ENCODE results near the gene CHI3L2.

The CHI3L2 gene, protein sequence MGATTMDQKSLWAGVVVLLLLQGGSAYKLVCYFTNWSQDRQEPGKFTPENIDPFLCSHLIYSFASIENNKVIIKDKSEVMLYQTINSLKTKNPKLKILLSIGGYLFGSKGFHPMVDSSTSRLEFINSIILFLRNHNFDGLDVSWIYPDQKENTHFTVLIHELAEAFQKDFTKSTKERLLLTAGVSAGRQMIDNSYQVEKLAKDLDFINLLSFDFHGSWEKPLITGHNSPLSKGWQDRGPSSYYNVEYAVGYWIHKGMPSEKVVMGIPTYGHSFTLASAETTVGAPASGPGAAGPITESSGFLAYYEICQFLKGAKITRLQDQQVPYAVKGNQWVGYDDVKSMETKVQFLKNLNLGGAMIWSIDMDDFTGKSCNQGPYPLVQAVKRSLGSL

DNA sequence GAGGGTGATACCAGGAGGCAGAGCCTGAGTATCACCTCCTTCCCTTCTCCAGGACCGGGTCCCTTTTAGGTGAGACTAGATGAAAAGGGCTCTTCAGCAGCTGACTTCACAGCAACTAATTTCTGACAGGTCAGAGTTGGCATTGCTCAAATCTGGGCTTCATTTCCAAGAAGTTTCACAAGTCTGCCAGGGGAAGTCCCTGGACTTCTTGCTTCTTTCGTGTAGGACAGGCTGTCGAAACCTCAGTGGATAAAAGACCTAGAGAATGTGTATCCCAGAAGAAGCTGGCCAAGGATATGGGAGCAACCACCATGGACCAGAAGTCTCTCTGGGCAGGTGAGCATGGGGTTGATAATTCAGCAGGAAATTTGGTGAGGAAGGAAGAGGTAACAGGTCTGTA is at the start of gene CHI3L2:
Gene CHI3L2, plus strand, starts transcription at position 280 of the 400 bp plus-strand sequence. Its CDS starts 17 bp downstream, at position 297.
- DNase-seq (ENCODE audit: extremely low read depth in 1 of 2, low read depth in 1 of 2) = no peak

DNA sequence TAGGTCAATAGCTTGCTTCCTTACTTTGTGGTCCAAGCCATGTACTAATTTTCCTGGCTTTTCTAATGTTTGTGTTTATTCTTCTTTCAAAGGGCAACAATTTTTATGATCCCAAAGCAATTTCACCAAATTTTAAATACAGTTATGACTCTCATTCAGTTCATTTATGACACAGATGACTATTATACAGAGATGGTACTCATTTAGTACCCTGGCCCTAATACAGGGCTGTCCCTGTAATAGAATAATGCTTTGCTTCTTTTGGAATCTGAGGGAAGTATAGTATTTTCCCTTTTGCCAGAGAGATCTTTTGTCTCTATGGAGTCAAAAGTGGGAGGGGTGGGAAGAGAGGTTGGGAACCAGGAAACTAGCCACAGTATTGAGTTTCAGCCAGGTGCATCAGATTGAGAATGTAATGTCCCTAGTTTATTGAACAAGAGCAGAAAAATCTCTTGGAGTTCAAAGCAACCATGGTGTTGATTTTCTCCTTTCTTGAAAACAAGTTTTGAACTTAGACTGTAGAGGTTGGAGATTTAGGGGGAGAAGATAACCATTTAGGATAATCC is 47.5 kb upstream of the CHI3L2 start:
- no peak for DNase-seq (ENCODE audit: extremely low read depth in 1 of 2, low read depth in 1 of 2)

DNA sequence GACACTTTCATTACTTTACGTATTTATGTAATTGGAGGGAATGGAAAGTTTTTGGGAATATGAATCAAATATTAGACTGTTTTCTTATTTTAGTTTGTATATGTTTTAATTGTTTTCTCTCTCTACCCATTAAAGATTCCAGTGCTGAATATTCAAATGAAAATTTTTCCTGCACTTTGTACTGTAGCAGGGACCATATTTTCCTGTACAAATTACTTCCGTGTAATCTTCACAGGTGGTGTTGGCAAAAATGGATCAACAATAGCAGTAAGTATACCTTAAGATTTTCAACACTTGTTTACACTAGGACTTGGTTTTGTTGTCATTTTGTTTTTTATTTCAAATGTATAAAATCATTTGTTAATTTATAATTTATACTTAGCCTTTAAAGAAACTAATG is 45.5 kb upstream of the CHI3L2 start:
- no peak for DNase-seq (ENCODE audit: extremely low read depth in 1 of 2, low read depth in 1 of 2)

DNA sequence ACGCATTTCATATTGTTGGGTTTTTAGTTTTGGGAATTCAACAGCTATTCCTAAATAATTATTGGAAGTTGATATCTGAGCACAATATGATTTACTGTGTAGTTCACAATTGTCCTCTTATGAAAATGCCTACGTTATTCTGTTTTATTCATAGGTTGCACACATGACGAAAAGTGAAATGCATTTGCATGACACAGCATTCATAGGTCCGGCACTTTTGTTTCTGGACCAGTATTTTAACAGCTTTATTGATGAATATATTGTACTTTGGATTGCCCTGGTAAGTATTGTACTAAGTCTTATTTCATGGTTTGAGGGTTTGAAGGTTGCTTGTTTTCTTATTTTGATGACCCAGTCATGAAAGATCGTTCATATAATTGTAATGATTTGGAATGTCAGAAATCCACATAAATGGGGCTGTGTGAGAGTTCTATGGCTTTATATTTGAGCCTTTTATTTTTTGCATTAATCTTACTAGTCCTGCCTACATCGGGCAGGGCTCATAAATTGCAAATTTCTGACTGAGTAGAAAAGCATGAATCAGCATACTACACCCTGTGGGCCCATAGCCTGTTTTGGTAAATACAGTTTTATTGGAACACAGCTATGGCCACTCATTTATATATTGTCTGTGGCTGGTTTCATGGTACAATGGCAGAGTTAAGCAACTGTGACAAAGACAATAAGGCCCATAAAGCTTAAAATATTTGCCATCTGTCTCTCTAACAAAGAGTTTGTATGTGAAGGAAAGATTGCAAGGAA is 44.0 kb upstream of the CHI3L2 start:
- no peak for DNase-seq (ENCODE audit: extremely low read depth in 1 of 2, low read depth in 1 of 2)

DNA sequence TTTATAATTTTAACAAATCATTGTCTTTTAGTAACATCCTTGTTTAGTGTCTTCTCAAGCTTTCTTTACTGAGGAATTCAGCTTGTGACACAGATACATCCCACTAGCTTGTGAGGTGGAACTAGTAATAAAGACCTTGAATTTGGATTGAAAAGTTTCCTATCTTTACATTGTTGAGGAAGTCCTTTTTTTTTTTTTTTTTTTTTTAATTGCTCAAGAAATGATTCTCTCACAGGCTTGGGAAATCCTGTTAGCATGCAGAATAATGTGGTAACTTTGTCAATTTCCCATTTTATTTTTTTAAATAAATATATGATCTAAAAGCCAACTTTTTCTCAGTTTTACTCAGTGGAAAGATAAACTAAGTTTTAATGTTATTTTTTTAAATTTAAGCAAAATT is 42.9 kb upstream of the CHI3L2 start:
- DNase-seq (ENCODE audit: extremely low read depth in 1 of 2, low read depth in 1 of 2) = no peak

DNA sequence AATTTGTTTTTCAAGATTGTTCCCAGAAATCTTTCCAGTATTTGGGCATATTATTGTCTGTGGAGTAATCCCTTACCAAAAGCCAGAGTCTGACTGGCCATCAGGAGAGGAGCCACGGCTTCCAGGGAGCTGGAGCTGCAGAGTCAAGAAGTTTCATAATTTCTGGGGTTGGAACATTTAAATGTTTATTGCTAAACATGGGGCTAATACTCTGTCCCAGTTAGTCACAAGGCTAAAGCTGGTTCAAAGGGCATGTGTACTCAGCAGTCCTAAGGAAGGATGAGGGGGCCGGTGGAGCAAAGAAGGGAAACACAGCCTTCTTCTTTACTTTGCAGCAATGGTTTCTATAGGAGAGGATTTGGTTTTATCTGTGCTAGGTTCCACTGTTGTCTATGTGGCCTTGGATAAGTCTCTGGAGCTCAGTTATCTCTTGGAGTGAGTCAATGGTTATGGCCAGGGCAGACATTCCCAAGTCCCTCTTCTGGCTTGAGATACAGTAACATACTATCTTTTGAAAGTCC is 36.5 kb upstream of the CHI3L2 start:
- no peak for DNase-seq (ENCODE audit: extremely low read depth in 1 of 2, low read depth in 1 of 2)

DNA sequence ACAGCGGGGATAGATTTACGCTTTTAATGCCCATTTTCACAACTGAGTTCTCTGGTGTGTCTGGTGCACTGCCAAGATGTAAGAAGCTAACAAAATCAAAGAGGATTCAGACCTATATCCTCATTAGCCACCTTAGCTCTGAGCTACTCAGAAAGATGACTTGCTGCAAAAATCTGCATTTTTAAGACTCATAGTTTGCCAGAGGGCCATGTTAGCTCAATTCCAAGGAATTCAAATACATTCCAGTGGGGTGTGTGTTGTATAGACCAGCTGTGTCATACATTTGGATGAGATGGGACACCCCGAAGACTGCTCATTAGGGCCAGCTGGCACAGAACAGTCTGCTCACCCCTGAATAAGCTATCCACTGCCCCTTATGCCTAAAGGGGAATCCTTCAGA is 36.0 kb upstream of the CHI3L2 start:
- no peak for DNase-seq (ENCODE audit: extremely low read depth in 1 of 2, low read depth in 1 of 2)

DNA sequence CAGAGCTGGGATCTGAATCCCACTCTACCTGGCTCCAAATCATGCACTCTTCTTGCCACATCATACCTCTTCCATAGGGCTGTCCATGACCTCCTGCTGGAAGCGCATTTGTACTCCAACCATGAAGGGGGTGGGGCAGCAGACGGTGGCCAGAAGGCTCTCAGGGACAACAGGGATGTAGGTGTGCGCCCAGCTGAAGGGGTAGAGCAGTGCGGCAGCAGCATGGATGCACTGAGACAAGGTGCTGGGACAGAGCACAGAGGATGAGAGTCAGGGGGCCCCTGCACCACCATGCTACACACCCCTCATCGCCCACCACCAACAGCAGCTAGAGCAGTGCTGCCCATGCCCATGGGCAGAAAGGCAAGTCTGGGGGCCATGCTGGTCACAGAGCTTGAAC is 35.4 kb upstream of the CHI3L2 start:
- no peak for DNase-seq (ENCODE audit: extremely low read depth in 1 of 2, low read depth in 1 of 2)

DNA sequence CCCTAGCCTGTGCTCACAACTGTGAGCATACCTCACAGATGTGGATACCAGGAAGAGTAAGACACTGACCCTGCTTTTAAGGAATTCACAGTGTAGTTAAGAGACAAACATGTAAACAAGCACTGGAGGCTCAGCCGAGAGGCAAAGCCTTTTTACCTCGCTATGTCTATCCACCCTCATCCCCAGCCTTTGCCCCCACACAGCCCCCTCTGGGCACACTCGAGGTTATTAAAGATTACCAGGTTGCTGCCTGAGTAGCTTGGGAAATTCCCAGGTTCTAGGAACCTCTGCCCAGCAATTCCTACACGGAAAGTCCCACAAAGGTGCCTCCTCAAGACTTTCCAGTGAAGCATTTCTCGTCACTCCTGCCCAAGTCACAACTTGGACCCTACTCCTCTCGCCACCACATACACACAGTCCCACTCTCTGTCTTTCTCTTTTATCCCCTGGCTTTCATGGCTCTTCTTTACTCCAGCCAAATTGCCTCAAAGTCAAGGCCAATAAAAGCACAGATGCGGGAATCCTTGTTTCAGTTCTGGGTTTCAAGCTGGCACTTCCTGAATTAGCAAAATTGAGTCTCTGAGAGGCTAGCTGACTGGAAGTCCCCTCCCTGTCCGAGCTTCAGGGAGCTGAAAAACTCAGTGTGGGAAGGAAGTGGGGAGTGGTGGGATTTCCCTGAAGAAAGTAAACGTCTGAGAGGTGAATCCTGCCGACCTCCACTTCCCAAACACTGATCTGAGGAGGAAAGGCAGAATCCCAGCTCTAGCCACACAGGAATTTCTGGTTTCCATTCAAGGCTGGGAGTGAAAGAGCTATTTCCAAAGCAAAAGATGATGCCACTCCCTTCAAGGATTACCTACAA is 34.6 kb upstream of the CHI3L2 start:
- no peak for DNase-seq (ENCODE audit: extremely low read depth in 1 of 2, low read depth in 1 of 2)

DNA sequence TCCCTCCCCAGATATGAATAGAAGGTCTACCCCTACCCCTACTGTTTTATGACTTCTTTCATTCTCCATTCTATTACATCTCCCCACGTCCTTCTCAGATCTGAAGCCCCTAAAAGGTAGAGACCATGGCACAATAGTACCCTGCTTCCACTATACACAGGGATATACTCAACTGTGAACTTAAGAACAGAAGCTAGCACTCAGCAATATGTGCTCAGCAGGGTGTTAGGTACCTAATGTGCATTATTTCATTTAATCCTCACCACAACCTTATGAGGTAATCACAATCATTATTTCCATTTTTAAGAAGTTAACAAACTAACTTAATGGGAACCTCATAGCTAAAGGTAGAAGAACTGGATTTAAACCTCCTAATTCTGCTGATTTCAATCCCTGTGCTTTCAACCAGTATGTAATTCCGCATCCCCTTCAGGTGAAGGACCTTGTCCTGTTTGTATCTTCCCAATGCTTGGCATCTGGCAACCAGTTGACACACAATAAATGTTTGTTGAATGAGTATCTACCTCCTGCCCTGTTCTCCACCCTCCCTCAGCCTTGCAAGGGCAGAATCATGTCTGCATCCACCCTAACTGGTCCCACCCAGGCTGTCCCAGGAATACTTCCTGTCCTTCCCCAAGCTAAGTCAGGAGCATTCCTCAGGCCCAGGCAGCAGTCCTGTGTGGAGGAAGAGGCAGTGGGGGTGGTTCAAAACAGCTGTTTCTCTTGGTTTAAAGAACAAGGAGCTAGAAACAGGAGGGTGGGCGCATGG is 33.6 kb upstream of the CHI3L2 start:
- DNase-seq (ENCODE audit: extremely low read depth in 1 of 2, low read depth in 1 of 2) = no peak

DNA sequence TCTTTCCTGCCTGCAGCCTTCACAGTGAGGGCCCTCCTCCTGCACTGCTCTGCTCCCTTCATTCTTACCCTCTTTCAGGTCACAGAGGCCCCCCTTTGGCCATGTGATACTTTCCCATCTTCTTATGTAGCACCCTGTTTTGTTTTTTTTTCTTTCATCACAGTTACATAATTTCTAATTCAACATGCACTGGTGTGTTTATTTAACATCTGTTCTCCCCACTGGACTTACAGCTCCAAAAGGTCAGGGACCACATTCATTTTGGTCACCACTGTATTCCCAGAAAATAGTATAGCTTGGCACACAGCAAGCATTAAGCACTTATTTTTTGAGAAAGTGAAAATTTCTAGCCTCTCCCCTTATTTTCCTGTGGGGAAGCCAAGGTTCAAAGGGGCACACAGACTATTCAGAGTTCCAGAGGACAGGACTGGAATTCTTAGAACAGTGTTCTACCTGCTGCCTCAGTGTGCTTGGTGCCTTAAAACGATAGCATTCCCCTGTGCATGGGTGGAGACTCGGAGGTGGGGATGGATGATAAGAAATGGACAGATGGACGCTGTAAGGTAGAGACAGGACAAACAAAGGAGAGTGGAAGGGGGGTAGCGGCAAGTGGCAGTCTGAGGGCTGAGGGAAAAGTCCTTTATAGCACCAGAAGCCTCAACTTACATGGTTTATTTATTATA is 32.4 kb upstream of the CHI3L2 start:
- DNase-seq (ENCODE audit: extremely low read depth in 1 of 2, low read depth in 1 of 2) = no peak

DNA sequence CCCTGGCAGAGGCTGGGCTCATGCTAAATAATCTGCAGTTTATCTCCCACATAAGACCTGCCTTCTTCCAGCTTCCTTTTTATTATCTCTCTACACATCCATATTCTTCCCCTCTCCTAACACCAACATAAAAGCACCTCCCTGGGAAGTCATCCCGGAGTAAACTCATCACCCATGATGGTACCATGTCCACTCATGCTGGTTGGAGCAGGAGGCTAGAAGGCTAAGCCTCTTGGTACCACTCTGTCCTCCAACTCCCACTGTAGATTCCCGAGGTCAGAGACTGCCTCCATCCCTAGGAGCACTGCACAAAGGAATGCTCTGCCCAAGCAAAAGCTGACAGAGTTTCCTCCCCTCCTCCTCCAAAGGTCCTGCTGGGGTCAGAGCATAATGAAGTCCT is 31.3 kb upstream of the CHI3L2 start:
- DNase-seq (ENCODE audit: extremely low read depth in 1 of 2, low read depth in 1 of 2) = no peak

DNA sequence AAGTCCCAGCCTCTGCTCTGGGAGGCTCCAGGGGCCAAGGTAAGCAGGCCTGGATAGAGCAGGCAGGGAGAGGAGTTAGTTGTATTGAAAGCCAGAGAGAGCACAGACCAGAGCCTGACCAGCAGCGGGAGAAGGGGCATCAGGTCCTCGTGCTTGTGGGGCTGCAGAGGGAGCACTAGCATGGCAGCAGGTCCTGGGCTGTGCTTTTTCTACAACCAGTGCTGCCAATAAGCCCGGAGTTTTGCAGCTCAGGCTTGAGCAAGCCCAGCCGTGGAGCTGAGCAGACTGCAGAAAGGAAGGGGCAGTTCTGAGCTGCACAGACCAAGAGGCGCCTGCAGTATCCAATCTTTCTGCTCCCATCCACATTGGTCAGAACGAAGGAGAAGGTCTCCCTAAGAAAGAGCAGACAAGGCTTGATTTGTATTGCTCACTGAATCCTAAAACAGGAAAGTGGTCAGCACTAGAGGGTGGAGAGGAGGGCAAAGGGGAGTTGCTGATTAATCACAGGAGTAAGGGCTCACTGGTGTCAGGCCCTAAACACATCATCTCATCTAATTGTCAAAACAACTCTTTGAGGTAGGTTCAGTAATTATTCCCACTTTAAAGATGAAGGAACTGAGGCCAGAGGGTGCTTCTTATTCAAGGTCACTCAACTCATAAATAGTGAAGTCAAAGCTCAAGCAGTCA is 29.8 kb upstream of the CHI3L2 start:
- no peak for DNase-seq (ENCODE audit: extremely low read depth in 1 of 2, low read depth in 1 of 2)

DNA sequence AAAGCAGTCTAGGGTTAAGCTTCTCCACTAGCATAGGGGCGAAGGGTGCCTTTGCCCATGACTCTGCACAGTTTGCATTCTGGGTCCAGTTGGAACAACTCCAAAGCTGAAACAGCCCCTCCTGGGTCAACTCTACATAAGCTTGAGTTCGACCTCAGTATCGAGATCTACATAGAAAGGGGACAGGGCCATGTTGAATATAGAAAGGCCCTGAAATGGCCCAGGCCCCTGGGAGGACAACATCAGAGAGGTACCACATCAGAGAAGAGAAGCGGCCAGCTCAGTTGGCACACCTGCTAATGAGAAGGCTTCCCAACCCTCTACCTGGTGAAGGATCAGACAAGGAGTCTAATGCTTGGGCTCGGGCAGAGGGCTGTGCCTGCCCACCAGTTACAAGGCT is 28.7 kb upstream of the CHI3L2 start:
- DNase-seq (ENCODE audit: extremely low read depth in 1 of 2, low read depth in 1 of 2) = no peak

DNA sequence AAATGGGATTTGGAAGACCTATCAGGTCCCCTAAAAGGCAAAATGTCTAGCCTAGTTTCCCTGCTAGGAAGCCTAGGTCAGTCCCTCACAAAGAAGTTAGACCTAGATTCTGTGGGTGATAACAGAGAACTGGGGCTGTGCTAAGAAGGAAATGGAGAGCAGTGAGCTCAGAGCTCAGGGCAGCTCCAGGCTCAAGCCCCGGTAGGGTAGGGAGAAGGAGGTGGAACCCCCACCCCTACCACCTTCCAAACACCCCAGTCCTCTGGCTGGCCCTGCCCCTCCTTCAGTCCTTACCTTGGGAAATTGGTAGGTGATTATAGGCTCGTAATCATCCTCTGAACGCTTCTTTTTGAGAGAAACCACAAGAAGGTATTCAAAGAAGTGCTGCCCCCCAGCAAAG is 28.2 kb upstream of the CHI3L2 start:
- no peak for DNase-seq (ENCODE audit: extremely low read depth in 1 of 2, low read depth in 1 of 2)

DNA sequence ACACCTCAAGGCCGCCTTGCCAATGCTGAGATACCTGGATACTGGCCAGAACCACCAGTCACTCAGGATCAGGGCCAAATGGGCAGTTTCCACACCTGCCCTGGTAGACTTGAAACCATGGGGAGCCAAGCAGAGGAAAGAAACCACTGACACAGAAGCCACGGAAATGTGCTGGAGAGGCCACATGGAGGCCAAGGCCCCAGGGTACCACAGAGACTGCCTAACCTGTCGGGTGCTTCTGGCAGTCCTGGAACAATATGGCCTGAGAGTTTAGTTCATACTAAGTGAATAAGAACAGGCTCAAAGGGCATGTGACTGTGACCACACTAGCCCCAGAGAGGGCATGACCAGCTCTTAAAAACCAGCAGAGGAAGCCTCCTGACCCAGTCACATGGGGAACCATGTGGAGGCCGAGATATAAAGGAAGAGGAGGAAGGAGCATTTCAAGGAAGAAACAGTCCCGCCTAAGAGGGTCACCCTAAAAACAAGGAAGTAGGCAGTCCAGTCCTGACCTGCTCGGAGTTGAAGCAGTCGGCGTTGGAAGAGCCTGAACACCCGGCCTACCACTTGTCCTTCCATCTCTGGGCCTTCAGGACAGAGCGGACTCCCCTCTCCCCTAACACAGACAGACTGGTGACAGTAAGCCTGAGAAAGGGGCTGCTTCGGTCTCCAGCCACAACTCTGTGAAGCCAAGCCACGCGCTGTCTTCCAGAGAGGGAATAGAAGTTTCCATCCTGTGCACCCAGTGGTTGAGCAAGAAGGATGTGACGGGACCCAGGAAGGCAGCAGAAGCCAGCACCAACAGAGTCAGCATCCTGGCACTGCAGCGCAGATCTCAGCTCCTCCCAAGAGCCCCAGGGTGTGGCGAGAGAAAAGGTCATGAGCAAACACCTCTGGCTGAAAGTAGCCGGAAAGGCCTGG is 27.4 kb upstream of the CHI3L2 start, which contains the start of gene DENND2D:
Gene DENND2D, minus strand, starts transcription at position 766 of the 921 bp plus-strand sequence. Its CDS starts 187 bp downstream, at position 579.
- DNase-seq (ENCODE audit: extremely low read depth in 1 of 2, low read depth in 1 of 2) = peak; percentile 61 to 70

DNA sequence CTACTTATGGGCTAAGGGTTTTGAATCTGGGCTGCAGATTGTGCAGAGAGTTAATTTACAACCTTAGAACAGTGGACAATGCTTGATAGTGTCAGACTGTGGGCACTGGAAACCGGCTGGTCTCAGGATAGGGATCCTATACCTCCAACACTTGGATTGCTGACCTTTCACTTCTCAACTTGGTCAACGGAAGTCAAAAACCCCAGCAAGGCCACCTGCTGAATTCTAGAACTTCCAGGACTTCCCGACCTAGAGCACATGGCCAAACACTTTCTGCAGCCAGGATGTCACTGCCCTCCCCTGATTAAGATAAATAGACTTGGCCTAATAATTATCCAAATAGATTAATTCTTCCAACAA is 26.7 kb upstream of the CHI3L2 start:
- no peak for DNase-seq (ENCODE audit: extremely low read depth in 1 of 2, low read depth in 1 of 2)
